DOHH2 (cell line): Measurements from ENCODE around the gene AMFR.
"Not testable (repeated sequence)": the region's sequence is repeated elsewhere in the genome, so short reads cannot be mapped to it uniquely, and the experiment has no call there.

Experiments used
- H3F3A ChIP-seq: fragments of 200-600 bp; sonication (generic), shearing (Covaris generic); 2 replicates; pipeline ENCODE4 v1.6.0; 2016; ENCODE audit warnings: antibody characterized with exemption, mild to moderate bottlenecking; ENCODE audit not compliant: control insufficient read depth, insufficient read depth
- H3K27ac ChIP-seq: fragments of 200-600 bp; sonication (generic); 2 replicates; pipeline ENCODE4 v1.5.1; 2014; ENCODE audit warnings: low read depth, mild to moderate bottlenecking, low read length, moderate library complexity
- H3K27me3 ChIP-seq: fragments of 200-600 bp; sonication (generic); 2 replicates; pipeline ENCODE4 v1.6.1; 2014; ENCODE audit warnings: mild to moderate bottlenecking, low read length, mixed read lengths; ENCODE audit not compliant: control insufficient read depth
- H3K36me3 ChIP-seq: fragments of 200-600 bp; sonication (generic); 2 replicates; pipeline ENCODE4 v1.6.1; 2014; ENCODE audit warnings: mild to moderate bottlenecking, low read length, moderate library complexity, mixed read lengths; ENCODE audit not compliant: control insufficient read depth
- H3K4me1 ChIP-seq: fragments of 200-600 bp; sonication (generic); 2 replicates; pipeline ENCODE4 v1.6.1; 2014; ENCODE audit warnings: mild to moderate bottlenecking, low read length, mixed read lengths; ENCODE audit not compliant: control insufficient read depth
- H3K4me2 ChIP-seq: fragments of 200-600 bp; sonication (generic); 2 replicates; pipeline ENCODE4 v1.6.0; 2014; ENCODE audit warnings: mild to moderate bottlenecking, low read length, moderate library complexity
- H3K4me3 ChIP-seq: fragments of 200-600 bp; sonication (generic); 2 replicates; pipeline ENCODE4 v1.5.1; 2014; ENCODE audit warnings: mild to moderate bottlenecking, low read length, mixed read lengths
- H3K79me2 ChIP-seq: fragments of 200-600 bp; sonication (generic); 2 replicates; pipeline ENCODE4 v1.6.1; 2014; ENCODE audit warnings: mild to moderate bottlenecking, low read length, mixed read lengths; ENCODE audit not compliant: control insufficient read depth
- H3K9me2 ChIP-seq: fragments of 200-600 bp; sonication (generic); replicated peaks from 2 replicates; pipeline ENCODE4 v1.6.1; 2014; ENCODE audit warnings: mild to moderate bottlenecking, low read length, mixed read lengths; ENCODE audit not compliant: control insufficient read depth
- H3K9me3 ChIP-seq: fragments of 200-600 bp; sonication (generic); 2 replicates; pipeline ENCODE4 v1.6.1; 2014; ENCODE audit warnings: antibody characterized with exemption, low read length, mixed read lengths; ENCODE audit not compliant: control insufficient read depth, insufficient read depth
- H4K20me1 ChIP-seq: fragments of 200-600 bp; sonication (generic); 2 replicates; pipeline ENCODE4 v1.6.0; 2014; ENCODE audit warnings: low read depth, mild to moderate bottlenecking, antibody characterized with exemption, low read length, moderate library complexity; ENCODE audit not compliant: control insufficient read depth, insufficient read depth
- EZH2phosphoT487 ChIP-seq: fragments of 200-600 bp; sonication (generic); IDR thresholded peaks from 2 replicates; pipeline ENCODE4 v1.6.1; 2017; ENCODE audit warnings: borderline replicate concordance, mild to moderate bottlenecking, antibody characterized with exemption, low read length, moderate library complexity, mixed read lengths
- TF ChIP-seq, protein P1 (sequence below): fragments of 200-600 bp; sonication (generic); IDR thresholded peaks from one replicate; pipeline ENCODE4 v1.5.1; 2014; ENCODE audit warnings: antibody characterized with exemption, mild to moderate bottlenecking, low read depth, low read length; ENCODE audit not compliant: poor library complexity, severe bottlenecking

The AMFR gene

DNA sequence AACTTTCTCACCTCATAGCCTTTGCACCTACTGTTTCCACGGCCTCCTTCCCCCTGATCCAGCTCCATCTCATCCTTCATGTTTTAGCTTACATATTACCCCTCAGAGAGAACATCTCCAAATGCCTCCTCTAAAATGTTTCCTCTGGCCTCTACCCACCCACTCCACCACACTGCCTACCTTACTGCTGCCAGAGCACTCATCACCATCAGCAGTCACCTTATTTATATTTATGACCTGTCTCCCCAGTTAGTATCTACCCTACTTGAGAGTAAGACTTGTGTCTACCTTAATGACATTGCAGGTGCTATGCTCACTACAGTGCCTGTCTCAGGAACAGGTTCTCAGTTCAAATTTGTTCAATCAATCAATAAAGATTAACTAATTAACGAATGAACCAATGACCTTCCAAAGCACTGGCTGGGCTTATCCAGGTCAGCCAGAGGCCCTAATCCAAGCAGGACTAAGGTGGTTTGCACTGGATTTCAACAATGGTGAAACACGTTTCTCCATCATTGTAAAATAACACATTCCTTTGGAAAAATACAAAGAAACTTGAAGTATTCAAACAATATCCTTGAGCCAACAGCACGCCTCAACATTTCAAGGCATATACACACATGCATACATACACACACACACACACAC lies 41.1 kb downstream of the AMFR start:
- no peak overlapping the region for H3K4me2 ChIP-seq
- no peak for TF ChIP-seq EZH2phosphoT487
- TF ChIP-seq, protein P1, sequence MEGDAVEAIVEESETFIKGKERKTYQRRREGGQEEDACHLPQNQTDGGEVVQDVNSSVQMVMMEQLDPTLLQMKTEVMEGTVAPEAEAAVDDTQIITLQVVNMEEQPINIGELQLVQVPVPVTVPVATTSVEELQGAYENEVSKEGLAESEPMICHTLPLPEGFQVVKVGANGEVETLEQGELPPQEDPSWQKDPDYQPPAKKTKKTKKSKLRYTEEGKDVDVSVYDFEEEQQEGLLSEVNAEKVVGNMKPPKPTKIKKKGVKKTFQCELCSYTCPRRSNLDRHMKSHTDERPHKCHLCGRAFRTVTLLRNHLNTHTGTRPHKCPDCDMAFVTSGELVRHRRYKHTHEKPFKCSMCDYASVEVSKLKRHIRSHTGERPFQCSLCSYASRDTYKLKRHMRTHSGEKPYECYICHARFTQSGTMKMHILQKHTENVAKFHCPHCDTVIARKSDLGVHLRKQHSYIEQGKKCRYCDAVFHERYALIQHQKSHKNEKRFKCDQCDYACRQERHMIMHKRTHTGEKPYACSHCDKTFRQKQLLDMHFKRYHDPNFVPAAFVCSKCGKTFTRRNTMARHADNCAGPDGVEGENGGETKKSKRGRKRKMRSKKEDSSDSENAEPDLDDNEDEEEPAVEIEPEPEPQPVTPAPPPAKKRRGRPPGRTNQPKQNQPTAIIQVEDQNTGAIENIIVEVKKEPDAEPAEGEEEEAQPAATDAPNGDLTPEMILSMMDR = no peak
- H3K9me2 ChIP-seq = no peaks in the 10 kb centered on the region
- no peaks in the 10 kb centered on the region for H4K20me1 ChIP-seq
- no peaks in the 10 kb centered on the region for H3F3A ChIP-seq
- peaks cover 43% of the 10 kb centered on the region for H3K79me2 ChIP-seq
- no peak overlapping the region for H3K4me3 ChIP-seq
- peaks cover 98% of the 10 kb centered on the region for H3K36me3 ChIP-seq
- H3K27me3 ChIP-seq = no peaks in the 10 kb centered on the region
- H3K9me3 ChIP-seq = peaks cover 10% of the 10 kb centered on the region
- H3K4me1 ChIP-seq = no peaks in the 10 kb centered on the region
- no peak overlapping the region for H3K27ac ChIP-seq

DNA sequence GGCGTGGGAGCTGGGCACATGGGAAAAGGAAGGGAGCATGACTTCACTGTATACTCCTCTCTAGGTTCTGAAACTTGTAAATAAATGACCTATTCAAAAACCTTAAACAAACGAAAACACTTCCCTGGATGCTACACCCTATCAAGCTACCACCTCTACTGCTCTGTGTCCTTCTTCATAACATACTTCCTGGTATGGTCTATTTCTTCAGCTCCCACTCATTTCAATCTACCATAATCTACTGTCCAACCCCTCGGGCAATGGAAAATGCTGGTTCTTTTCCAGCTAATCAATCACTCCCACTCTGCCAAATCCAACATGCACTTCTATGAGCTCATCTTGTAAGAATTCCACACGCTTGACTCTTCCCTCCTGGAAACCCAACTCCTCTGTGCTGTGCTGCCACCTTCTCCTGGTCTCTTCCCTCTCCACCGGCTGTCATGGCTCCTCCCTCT lies 42.4 kb downstream of the AMFR start:
- no peaks in the 10 kb centered on the region for H4K20me1 ChIP-seq
- no peak overlapping the region for H3K27ac ChIP-seq
- no peak overlapping the region for H3K4me2 ChIP-seq
- peaks cover 100% of the 10 kb centered on the region for H3K36me3 ChIP-seq
- peaks cover 54% of the 10 kb centered on the region for H3K79me2 ChIP-seq
- no peaks in the 10 kb centered on the region for H3K27me3 ChIP-seq
- no peaks in the 10 kb centered on the region for H3K4me1 ChIP-seq
- TF ChIP-seq, protein P1 = no peak
- no peak for TF ChIP-seq EZH2phosphoT487
- H3K4me3 ChIP-seq = no peak overlapping the region
- peaks cover 10% of the 10 kb centered on the region for H3K9me3 ChIP-seq
- H3F3A ChIP-seq = no peaks in the 10 kb centered on the region; the same call in 1 of the 2 replicates
- no peaks in the 10 kb centered on the region for H3K9me2 ChIP-seq

DNA sequence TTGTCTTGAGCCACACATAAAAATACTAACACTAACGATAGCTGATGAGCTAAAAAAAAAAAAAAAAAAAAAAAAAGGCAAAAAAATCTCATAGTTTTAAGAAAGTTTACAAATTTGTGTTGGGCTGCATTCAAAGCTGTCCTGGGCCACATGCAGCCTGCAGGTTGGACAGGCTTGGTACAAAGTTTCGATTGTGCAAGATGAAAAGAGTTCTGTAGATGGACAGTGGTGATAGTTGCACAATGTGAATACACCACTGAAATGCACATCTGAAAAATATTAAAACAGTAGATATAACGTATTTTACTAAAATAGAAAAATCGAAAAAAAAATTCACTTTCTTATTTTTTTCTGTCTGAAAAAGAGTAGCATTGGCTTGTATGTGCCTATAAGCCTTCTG lies 42.9 kb downstream of the AMFR start:
- Histone ChIP-seq H3K9me2 (no peaks in the 10 kb centered on the region), H3K36me3 (peaks cover 100% of the 10 kb centered on the region), H3K79me2 (peaks cover 59% of the 10 kb centered on the region), H3K27me3 (no peaks in the 10 kb centered on the region), H3K9me3 (peaks cover 10% of the 10 kb centered on the region), H4K20me1 (no peaks in the 10 kb centered on the region), H3F3A (no peaks in the 10 kb centered on the region; the same call in 1 of the 2 replicates), H3K4me2 (no peak overlapping the region), H3K4me1 (no peaks in the 10 kb centered on the region), H3K27ac (no peak overlapping the region), H3K4me3 (no peak overlapping the region)
- TF ChIP-seq, protein P1 = no peak
- TF ChIP-seq EZH2phosphoT487 = no peak

DNA sequence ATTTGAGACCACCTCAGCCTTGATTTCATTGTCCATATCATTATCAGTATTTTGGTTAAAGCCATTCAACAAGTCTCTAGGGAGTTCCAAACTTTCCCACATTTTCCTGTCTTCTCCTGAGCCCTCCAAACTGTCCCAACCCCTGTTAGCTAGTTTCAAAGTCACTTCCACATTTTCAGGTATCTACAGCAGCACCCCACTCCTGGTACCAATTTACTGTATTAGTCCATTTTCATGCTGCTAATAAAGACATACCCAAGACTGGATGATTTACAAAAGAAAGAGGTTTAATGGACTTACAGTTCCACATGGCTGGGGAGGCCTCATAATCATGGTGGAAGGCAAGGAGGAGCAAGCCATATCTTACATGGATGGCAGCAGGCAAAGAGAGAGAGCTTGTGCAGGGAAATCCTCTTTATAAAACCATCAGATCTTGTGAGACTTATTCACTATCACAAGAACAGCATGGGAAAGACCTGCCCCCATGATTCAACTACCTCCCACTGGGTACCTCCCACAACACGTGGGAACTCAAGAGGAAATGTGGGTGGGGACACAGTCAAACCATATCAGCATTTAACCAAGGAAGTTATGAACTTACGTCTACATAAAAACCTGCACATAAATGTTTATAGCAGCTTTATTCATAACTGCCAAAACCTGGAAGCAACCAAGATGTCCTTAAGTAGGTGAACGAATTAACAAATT lies 44.4 kb downstream of the AMFR start:
- not testable (repeated sequence) for H3K4me2 ChIP-seq, H3K9me3 ChIP-seq, H4K20me1 ChIP-seq, H3K27ac ChIP-seq, H3K27me3 ChIP-seq, H3F3A ChIP-seq, H3K9me2 ChIP-seq, H3K4me1 ChIP-seq, H3K4me3 ChIP-seq
- peaks cover 93% of the 10 kb centered on the region for H3K36me3 ChIP-seq
- peaks cover 74% of the 10 kb centered on the region for H3K79me2 ChIP-seq

DNA sequence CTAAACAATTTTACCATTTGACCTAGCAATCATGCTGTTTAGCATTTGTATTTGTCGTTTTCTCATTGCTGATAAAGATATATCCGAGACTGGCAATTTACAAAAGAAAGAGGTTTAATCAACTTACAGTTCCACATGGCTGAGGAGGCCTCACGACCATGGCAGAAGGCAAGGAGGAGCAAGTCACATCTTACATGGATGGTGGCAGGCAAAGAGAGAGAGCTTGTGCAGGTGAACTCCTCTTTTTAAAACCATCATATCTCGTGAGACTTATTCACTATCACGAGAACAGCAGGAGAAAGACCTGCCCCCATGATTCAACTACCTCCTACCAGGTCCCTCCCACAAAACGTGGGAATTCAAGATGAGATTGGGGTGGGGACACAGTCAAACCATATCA lies 46.3 kb downstream of the AMFR start:
- not testable (repeated sequence) for H3K27ac ChIP-seq, H3F3A ChIP-seq, H3K4me2 ChIP-seq, H3K9me3 ChIP-seq, H4K20me1 ChIP-seq, H3K4me1 ChIP-seq, H3K9me2 ChIP-seq, H3K27me3 ChIP-seq, H3K4me3 ChIP-seq
- peaks cover 92% of the 10 kb centered on the region for H3K79me2 ChIP-seq
- H3K36me3 ChIP-seq = peaks cover 91% of the 10 kb centered on the region
